Measurements from ENCODE around the gene SLBP.

SLBP gene

DNA sequence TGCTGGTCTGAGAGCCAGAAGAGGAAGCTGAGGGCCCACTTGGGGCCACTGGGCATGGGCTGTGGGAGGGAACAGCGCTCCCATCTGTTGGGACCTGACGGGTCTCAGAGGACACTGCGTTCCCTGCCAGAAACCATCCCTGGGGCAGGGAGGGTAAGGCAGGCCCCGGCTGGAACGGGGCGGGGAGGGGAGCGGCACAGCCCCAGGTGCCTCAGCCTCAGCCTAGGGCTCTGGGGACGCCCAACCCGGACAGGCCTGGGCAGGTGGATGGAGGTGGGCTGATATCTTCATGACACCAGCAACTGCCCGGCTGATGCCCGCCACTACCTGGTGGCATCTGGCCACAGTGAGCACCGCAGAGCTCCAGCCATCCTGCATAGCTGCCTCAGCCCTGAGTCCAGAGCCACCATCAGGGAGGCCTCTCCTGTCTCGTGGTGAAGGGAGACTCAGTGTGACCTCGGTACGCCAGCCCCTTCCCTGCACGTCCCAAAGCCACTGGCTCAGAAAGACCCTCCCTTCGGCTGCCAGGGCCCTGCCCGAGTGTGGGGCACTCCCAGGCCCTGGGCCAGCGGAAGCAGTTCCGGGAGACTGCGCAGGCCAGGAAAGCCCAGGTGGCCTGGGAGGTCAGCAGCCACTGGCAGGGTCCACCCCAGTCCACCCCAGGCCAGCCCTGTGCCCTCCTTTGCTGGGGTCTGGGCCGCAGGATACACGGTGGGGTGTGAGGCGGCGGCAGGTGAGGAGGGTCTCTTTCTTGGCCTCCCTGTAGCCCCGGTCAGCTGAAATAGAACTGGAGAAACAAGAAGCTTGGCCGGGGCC lies 46.4 kb upstream of the SLBP start:
- Histone ChIP-seq H3K36me3 (no peaks in the 10 kb centered on the region), H3K27ac (peak overlapping the region; percentile 78), H3K4me3 (ENCODE audit: low read depth, low read length) (no peak overlapping the region), H3K27me3 (ENCODE audit: insufficient read depth, low read depth, severe bottlenecking) (no peaks in the 10 kb centered on the region), H3K9me3 (ENCODE audit: severe bottlenecking) (no peaks in the 10 kb centered on the region)
- no peak for DNase-seq
- TF ChIP-seq, protein P1, sequence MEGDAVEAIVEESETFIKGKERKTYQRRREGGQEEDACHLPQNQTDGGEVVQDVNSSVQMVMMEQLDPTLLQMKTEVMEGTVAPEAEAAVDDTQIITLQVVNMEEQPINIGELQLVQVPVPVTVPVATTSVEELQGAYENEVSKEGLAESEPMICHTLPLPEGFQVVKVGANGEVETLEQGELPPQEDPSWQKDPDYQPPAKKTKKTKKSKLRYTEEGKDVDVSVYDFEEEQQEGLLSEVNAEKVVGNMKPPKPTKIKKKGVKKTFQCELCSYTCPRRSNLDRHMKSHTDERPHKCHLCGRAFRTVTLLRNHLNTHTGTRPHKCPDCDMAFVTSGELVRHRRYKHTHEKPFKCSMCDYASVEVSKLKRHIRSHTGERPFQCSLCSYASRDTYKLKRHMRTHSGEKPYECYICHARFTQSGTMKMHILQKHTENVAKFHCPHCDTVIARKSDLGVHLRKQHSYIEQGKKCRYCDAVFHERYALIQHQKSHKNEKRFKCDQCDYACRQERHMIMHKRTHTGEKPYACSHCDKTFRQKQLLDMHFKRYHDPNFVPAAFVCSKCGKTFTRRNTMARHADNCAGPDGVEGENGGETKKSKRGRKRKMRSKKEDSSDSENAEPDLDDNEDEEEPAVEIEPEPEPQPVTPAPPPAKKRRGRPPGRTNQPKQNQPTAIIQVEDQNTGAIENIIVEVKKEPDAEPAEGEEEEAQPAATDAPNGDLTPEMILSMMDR (IDR thresholded peaks at IDR 0.05; ENCODE audit: low read depth, low read length) = no peak

DNA sequence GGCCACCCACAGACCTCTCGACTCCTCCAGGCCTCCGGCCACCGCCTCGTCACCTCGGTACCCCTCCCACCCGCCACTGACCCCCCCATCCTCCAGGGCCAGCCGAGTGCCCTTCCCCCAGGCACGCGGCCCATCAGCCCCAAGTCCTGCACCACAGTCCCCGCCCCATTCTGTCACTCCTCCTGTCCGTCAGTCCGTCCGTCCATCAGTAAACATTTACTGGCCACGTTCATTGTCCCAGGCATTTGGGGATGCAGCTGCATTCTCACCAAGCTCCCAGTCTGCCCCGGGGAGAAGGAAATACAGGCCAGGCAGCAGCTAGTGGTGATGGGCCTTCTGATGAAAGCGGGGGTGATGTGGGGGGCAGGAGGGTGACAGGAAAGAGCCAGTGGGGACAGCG lies 45.7 kb upstream of the SLBP start:
- TF ChIP-seq, protein P1 (IDR thresholded peaks at IDR 0.05; ENCODE audit: low read depth, low read length) = no peak
- Histone ChIP-seq H3K9me3 (ENCODE audit: severe bottlenecking) (no peaks in the 10 kb centered on the region), H3K27me3 (ENCODE audit: insufficient read depth, low read depth, severe bottlenecking) (no peaks in the 10 kb centered on the region), H3K4me3 (ENCODE audit: low read depth, low read length) (no peak overlapping the region), H3K36me3 (no peaks in the 10 kb centered on the region), H3K27ac (0 out of 2 replicates have a peak overlapping the region, but pooled peaks have one; percentile 14)
- DNase-seq = no peak

DNA sequence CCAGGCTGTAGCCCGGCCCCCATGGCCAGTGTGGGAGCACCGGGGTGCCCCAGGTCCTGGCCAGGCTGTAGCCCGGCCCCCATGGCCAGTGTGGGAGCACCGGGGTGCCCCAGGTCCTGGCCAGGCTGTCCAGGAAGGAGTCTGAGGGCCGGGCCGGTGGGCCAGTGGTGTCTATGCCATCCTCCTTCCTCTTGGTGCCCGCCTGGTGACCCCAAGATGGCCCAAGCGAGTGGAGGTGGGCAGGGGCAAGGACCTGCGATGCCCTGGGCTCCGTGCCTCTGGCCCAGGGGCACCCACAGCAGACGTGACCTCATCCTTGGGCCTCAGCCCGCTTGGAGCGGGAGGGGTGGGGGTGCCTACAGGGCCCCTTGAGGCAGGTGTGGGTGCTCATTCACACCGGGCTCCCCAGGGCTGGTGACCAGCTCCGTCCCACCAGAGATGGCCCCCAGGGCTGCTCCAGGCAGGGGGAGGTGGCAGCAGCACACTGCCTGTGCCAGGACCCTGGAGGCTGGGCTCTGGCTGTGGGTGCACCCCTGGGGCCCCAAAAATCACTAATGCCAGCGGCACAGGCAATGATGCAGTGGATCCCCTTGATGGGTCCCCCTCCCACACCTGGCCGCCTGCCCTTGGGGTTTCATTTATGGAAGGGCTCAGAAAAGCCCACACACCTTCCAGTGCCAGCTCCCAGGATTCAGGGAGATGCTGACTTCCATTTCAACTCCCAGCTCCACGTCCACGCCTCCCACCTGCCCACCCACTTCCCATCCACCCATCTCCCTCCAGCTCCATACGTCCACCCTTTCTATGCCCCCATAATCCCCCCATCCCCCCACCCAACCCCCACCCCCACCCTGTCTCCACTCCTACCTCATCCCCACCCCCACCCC lies 45.0 kb upstream of the SLBP start:
- Histone ChIP-seq H3K36me3 (no peaks in the 10 kb centered on the region), H3K27me3 (ENCODE audit: insufficient read depth, low read depth, severe bottlenecking) (no peaks in the 10 kb centered on the region), H3K4me3 (ENCODE audit: low read depth, low read length) (no peak overlapping the region), H3K27ac (no peak overlapping the region), H3K9me3 (ENCODE audit: severe bottlenecking) (no peaks in the 10 kb centered on the region)
- no peak for DNase-seq
- TF ChIP-seq, protein P1 (IDR thresholded peaks at IDR 0.05; ENCODE audit: low read depth, low read length) = no peak

DNA sequence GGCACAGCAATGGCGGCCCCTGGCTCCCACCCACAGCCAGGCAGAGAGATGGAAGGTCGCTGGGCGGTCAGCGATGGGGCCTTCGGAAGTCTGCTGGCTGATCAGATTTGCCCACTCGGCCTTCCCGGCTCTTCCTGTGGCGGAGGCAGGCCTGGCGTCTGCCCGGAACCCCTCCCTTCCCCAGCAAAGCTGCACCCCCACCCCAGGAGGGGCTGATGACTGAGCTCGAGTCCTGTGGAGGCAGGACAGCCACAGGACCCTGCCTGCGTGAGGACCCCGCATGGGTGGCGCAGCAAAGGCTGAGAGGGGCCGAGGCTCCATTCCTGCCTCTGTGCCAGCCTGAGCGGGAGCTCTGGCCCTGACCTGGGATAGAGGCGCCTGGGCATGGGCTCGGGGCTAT lies 44.0 kb upstream of the SLBP start:
- Histone ChIP-seq H3K27ac (no peak overlapping the region; the same call in 1 of the 2 replicates), H3K27me3 (ENCODE audit: insufficient read depth, low read depth, severe bottlenecking) (no peaks in the 10 kb centered on the region), H3K4me3 (ENCODE audit: low read depth, low read length) (no peak overlapping the region), H3K36me3 (no peaks in the 10 kb centered on the region), H3K9me3 (ENCODE audit: severe bottlenecking) (no peaks in the 10 kb centered on the region)
- TF ChIP-seq, protein P1 (IDR thresholded peaks at IDR 0.05; ENCODE audit: low read depth, low read length) = no peak
- DNase-seq = no peak

DNA sequence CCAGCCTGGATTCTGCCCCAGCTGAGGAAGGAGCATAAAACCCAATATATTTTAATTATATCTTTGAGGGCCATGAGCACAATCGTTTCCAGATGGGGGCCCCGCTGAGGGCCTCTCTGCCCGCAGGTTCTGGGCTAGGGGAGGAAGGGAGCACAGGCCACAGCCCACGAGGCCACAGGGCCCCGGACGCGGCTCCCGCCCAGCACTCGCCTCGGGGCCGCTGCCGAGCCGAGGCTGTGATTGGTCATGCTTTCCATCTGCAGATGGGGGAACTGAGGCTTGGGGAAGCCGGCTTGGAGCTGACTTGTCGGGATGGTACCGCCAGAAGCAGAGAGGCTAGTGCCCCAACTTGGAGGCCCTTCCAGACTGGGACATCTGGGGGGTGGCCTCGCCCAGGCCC lies 43.2 kb upstream of the SLBP start:
- DNase-seq = no peak
- TF ChIP-seq, protein P1 (IDR thresholded peaks at IDR 0.05; ENCODE audit: low read depth, low read length) = no peak
- Histone ChIP-seq H3K4me3 (ENCODE audit: low read depth, low read length) (no peak overlapping the region), H3K36me3 (no peaks in the 10 kb centered on the region), H3K9me3 (ENCODE audit: severe bottlenecking) (no peaks in the 10 kb centered on the region), H3K27ac (no peak overlapping the region), H3K27me3 (ENCODE audit: insufficient read depth, low read depth, severe bottlenecking) (no peaks in the 10 kb centered on the region)

Measured in WERI-Rb-1 (cell line).